ENCODE measurements around the gene PDE9A. TPM values are rescaled to one million over a fixed set of nuclear protein-coding genes. Genes with fewer than 3 reads are reported as not detected.

PDE9A gene
- total and polyA plus RNA-seq, 3 donors from 2014 or later = 5.7 to 6.4 (median 6.3) TPM

GRCh38 chr21:42666023-42666747, 12.8 kb downstream of the PDE9A start:
- peaks cover 12% of the 10 kb centered on the region for H3K4me1 ChIP-seq

GRCh38 chr21:42666925-42667324, 13.5 kb downstream of the PDE9A start:
- H3K27ac ChIP-seq = no peak overlapping the region
- peaks cover 12% of the 10 kb centered on the region for H3K4me1 ChIP-seq
- no peaks in the 10 kb centered on the region for H3K9me3 ChIP-seq
- no peak for DNase-seq
- H3K27me3 ChIP-seq = no peaks in the 10 kb centered on the region
- intact Hi-C loops (cut with DNase I; ENCODE audit: low total_unique reads) = no loop called here
- H3K36me3 ChIP-seq (ENCODE audit: low read depth, missing control alignments) = no peaks in the 10 kb centered on the region
- WGBS, 2 donors = 81 to 99% methylated on average over 10 to 11 of the region's 11 CpGs
- H3K4me3 ChIP-seq = no peak overlapping the region
- TF ChIP-seq POLR2A (IDR thresholded peaks at IDR 0.05) (no peak), CTCF (IDR thresholded peaks at IDR 0.05) (no peak)

More at GRCh38 chr21:42666023-42666747, 12.8 kb downstream of the PDE9A start:
- no peak overlapping the region for H3K4me3 ChIP-seq
- no peaks in the 10 kb centered on the region for H3K27me3 ChIP-seq
- intact Hi-C loops (cut with DNase I; ENCODE audit: low total_unique reads) = no loop called here
- WGBS, 2 donors = 66 to 69% methylated on average over 14 to 25 of the region's 30 CpGs
- H3K9me3 ChIP-seq = no peaks in the 10 kb centered on the region
- no peak for TF ChIP-seq POLR2A (IDR thresholded peaks at IDR 0.05)
- no peak for TF ChIP-seq CTCF (IDR thresholded peaks at IDR 0.05)
- H3K27ac ChIP-seq = no peak overlapping the region
- peak; percentile 71 for DNase-seq
- H3K36me3 ChIP-seq (ENCODE audit: low read depth, missing control alignments) = no peaks in the 10 kb centered on the region

- no peaks in the 10 kb centered on the region for H3K27me3 ChIP-seq
- no peak for DNase-seq
- H3K36me3 ChIP-seq (ENCODE audit: low read depth, missing control alignments) = no peaks in the 10 kb centered on the region
- intact Hi-C loops (cut with DNase I; ENCODE audit: low total_unique reads) = no loop called here
- peaks cover 13% of the 10 kb centered on the region for H3K4me1 ChIP-seq
- no peak overlapping the region for H3K27ac ChIP-seq
- TF ChIP-seq CTCF (IDR thresholded peaks at IDR 0.05) = no peak
- TF ChIP-seq POLR2A (IDR thresholded peaks at IDR 0.05) = no peak
- H3K4me3 ChIP-seq = no peak overlapping the region
- no peaks in the 10 kb centered on the region for H3K9me3 ChIP-seq
- WGBS, 2 donors = 41 to 45% methylated on average over 27 to 34 of the region's 34 CpGs
Observed at GRCh38 chr21:42668298-42668992, 15.0 kb downstream of the PDE9A start.

GRCh38 chr21:42669041-42669440, 15.6 kb downstream of the PDE9A start:
- Histone ChIP-seq H3K4me1 (peaks cover 19% of the 10 kb centered on the region), H3K4me3 (no peak overlapping the region)

More at GRCh38 chr21:42669041-42669440, 15.6 kb downstream of the PDE9A start:
- Histone ChIP-seq H3K27me3 (no peaks in the 10 kb centered on the region), H3K9me3 (no peaks in the 10 kb centered on the region), H3K27ac (no peak overlapping the region), H3K36me3 (ENCODE audit: low read depth, missing control alignments) (no peaks in the 10 kb centered on the region)
- TF ChIP-seq POLR2A (IDR thresholded peaks at IDR 0.05) (no peak), CTCF (IDR thresholded peaks at IDR 0.05) (peak in 1 of 3 experiments; percentile 13)
- intact Hi-C loops (cut with DNase I; ENCODE audit: low total_unique reads) = no loop called here
- DNase-seq = peak; percentile 48
- WGBS, 2 donors = 16 to 22% methylated on average over 13 of the region's 13 CpGs

All from testis (tissue), 3 donors.